Measurements from ENCODE around the gene GFOD1. TPM values are rescaled to one million over a fixed set of nuclear protein-coding genes. Genes with fewer than 3 reads are reported as not detected.

GFOD1 gene
- total RNA-seq, 1 experiment from 2014 or later, result 0.68 TPM

DNA sequence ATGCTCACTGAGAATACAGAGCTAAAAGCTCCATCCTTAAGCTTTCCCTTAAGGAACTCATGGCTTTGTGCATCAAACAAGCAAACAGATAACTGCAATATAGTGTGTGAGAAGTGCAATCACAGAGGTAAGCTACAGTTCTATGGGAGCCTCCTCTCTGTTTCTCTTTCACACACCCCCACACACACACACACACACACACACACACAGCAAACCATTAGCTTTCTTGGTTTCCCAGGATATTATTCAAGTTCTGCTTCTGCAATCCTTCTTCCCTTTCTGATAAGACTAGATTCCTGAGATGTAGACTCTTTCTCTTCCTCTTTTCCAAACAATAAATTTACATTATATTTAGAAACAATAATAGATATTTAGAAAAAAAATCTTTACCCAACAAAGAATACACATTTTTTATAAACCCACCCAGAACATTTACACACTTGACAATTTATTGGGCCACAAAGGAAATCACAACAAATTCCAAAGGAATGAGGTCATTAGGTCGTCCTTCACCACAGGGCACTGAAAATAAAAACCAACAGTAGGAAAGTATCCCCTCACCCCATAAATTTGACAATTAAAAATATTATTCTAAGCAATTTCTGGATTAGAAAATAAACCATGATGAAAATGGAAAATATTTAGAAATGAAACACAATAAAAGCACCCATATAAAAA, 9.3 kb upstream of the GFOD1 start:
- no peaks in the 10 kb centered on the region for H3K27me3 ChIP-seq (ENCODE audit: insufficient read depth, low read depth)
- BruUV-seq (replicated peaks), result no TSS peak
- intact Hi-C loops (cut with micrococcal nuclease; ENCODE audit: unreplicated experiment), result no loop called here
- POLR2A ChIA-PET (ENCODE audit: unreplicated experiment), result no interaction called here
- peaks cover 10% of the 10 kb centered on the region for H3K4me1 ChIP-seq (replicated peaks; ENCODE audit: insufficient read depth)
- H3K27ac ChIP-seq, result no peak overlapping the region
- no peak overlapping the region for H3K4me2 ChIP-seq
- no peaks in the 10 kb centered on the region for H3K9me3 ChIP-seq (ENCODE audit: insufficient read depth, low read depth)
- H3F3A ChIP-seq (ENCODE audit: insufficient read depth, low read depth), result no peaks in the 10 kb centered on the region
- H3K9me2 ChIP-seq (ENCODE audit: insufficient read depth), result no peaks in the 10 kb centered on the region
- TF ChIP-seq, protein P1, sequence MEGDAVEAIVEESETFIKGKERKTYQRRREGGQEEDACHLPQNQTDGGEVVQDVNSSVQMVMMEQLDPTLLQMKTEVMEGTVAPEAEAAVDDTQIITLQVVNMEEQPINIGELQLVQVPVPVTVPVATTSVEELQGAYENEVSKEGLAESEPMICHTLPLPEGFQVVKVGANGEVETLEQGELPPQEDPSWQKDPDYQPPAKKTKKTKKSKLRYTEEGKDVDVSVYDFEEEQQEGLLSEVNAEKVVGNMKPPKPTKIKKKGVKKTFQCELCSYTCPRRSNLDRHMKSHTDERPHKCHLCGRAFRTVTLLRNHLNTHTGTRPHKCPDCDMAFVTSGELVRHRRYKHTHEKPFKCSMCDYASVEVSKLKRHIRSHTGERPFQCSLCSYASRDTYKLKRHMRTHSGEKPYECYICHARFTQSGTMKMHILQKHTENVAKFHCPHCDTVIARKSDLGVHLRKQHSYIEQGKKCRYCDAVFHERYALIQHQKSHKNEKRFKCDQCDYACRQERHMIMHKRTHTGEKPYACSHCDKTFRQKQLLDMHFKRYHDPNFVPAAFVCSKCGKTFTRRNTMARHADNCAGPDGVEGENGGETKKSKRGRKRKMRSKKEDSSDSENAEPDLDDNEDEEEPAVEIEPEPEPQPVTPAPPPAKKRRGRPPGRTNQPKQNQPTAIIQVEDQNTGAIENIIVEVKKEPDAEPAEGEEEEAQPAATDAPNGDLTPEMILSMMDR (conservative IDR thresholded peaks at IDR 0.05), result no peak
- TF ChIP-seq EZH2 (IDR thresholded peaks at IDR 0.05; ENCODE audit: low read depth), result no peak
- no peaks in the 10 kb centered on the region for H3K79me2 ChIP-seq (ENCODE audit: low read depth)
- H4K20me1 ChIP-seq (ENCODE audit: insufficient read depth), result no peaks in the 10 kb centered on the region
- no peak overlapping the region for H2AFZ ChIP-seq
- H3K4me3 ChIP-seq, result no peak overlapping the region
- no peaks in the 10 kb centered on the region for H3K36me3 ChIP-seq (ENCODE audit: low read depth)
- CTCF ChIA-PET, result no interaction called here
- no peak for DNase-seq

DNA sequence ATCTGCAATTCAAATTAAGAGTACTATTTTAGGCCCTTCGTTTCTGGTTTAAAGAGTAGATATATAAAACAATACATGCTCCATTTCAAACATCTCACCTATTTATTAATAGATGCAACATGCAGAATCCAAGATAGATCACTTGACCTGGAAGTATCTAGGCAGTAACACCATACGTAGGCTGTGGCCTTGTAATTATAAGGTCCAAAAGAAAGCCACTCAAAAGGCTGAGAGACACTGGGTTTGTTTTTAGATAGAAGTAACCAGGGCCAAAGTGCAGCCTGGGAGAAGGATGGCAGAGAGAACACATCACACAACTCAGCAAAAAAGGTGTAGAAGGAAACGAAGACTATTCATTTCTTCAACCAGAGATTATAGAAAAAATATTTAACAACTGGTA, 8.4 kb upstream of the GFOD1 start:
- POLR2A ChIA-PET (ENCODE audit: unreplicated experiment), result no interaction called here
- Histone ChIP-seq H3K27ac (no peak overlapping the region), H3K4me2 (no peak overlapping the region), H4K20me1 (ENCODE audit: insufficient read depth) (no peaks in the 10 kb centered on the region), H3K9me2 (ENCODE audit: insufficient read depth) (no peaks in the 10 kb centered on the region), H3K4me1 (replicated peaks; ENCODE audit: insufficient read depth) (peaks cover 10% of the 10 kb centered on the region), H3K36me3 (ENCODE audit: low read depth) (no peaks in the 10 kb centered on the region), H2AFZ (no peak overlapping the region), H3K79me2 (ENCODE audit: low read depth) (no peaks in the 10 kb centered on the region), H3K9me3 (ENCODE audit: insufficient read depth, low read depth) (no peaks in the 10 kb centered on the region), H3F3A (ENCODE audit: insufficient read depth, low read depth) (no peaks in the 10 kb centered on the region), H3K4me3 (no peak overlapping the region), H3K27me3 (ENCODE audit: insufficient read depth, low read depth) (no peaks in the 10 kb centered on the region)
- intact Hi-C loops (cut with micrococcal nuclease; ENCODE audit: unreplicated experiment), result no loop called here
- BruUV-seq (replicated peaks), result no TSS peak
- no peak for DNase-seq
- CTCF ChIA-PET, result no interaction called here
- TF ChIP-seq, protein P1 (conservative IDR thresholded peaks at IDR 0.05), result no peak
- no peak for TF ChIP-seq EZH2 (IDR thresholded peaks at IDR 0.05; ENCODE audit: low read depth)

GRCh38 chr6:13495112-13495776, 7.8 kb upstream of the GFOD1 start:
- no peak for DNase-seq
- no peak overlapping the region for H3K27ac ChIP-seq
- intact Hi-C loops (cut with micrococcal nuclease; ENCODE audit: unreplicated experiment), result no loop called here
- H3K27me3 ChIP-seq (ENCODE audit: insufficient read depth, low read depth), result no peaks in the 10 kb centered on the region
- no peaks in the 10 kb centered on the region for H4K20me1 ChIP-seq (ENCODE audit: insufficient read depth)
- H3K4me2 ChIP-seq, result no peak overlapping the region
- no peaks in the 10 kb centered on the region for H3F3A ChIP-seq (ENCODE audit: insufficient read depth, low read depth)
- ChIA-PET POLR2A (ENCODE audit: unreplicated experiment) (no interaction called here), CTCF (no interaction called here)
- H3K4me1 ChIP-seq (replicated peaks; ENCODE audit: insufficient read depth), result peaks cover 10% of the 10 kb centered on the region
- no peaks in the 10 kb centered on the region for H3K79me2 ChIP-seq (ENCODE audit: low read depth)
- H3K9me3 ChIP-seq (ENCODE audit: insufficient read depth, low read depth), result no peaks in the 10 kb centered on the region
- no peak for TF ChIP-seq EZH2 (IDR thresholded peaks at IDR 0.05; ENCODE audit: low read depth)
- TF ChIP-seq, protein P1 (conservative IDR thresholded peaks at IDR 0.05), result no peak
- H3K36me3 ChIP-seq (ENCODE audit: low read depth), result no peaks in the 10 kb centered on the region
- BruUV-seq (replicated peaks), result no TSS peak
- no peak overlapping the region for H2AFZ ChIP-seq
- no peak overlapping the region for H3K4me3 ChIP-seq
- no peaks in the 10 kb centered on the region for H3K9me2 ChIP-seq (ENCODE audit: insufficient read depth)
